HL-60/S4 treated with phorbol 12-myristate 13-acetate at 8.2 ng/mL for 4 days and 3 days (cell line): ENCODE measurements around the gene CD300E.
"Not testable (repeated sequence)": the region's sequence is repeated elsewhere in the genome, so short reads cannot be mapped to it uniquely, and the experiment has no call there.

Experiments used
- in situ Hi-C: fragments of 300-500 bp; cut with MboI; formaldehyde crosslinking; loops from 2 replicates; pipeline ENCODE4 v1.15.0; 2022; ENCODE audit warnings: low sequenced_read_pairs

The CD300E gene

DNA sequence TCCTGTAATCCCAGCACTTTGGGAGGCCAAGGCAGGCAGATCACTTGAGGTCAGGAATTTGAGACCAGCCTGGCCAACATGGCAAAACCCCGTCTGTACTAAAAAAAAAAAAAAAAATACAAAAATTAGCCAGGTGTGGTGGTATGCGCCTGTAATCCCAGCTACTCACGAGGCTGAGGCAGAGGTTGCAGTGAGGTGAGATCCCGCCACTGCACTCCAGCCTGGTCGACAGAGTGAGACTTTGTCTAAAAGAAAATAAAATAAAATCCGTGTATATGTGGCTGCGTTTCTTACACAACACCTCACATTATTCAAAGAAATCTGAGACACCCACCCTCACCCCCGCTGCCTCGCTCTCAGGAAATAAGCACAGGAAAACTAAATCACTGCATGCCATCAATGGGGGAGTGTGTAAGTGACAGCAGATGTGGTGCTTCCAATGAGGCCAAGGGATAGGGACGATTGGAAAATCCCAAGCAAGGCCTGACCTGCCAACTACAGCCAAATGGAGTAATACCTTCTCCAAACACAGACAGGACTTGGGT, 13.1 kb upstream of the CD300E start:
- in situ Hi-C loops, result not testable (repeated sequence)

DNA sequence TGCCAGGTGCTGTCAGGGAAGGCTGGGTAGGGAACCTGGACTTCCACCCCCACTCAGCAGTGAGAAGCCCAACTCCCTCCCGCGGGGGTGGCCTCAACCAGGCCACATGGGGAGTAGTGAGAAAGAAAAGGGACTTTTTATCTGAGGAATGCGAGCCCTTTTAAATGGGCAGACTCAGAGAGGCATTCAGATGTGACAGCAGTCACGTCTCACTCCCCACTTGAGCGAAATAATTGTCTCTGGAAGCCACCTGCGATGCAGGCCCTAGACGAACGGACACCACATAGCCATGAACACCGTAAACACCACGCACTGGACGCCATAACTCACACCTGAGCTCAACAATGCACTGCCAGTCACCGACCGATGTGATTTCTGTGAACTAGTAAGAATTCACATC, 11.9 kb upstream of the CD300E start:
- in situ Hi-C loops, result no loop called here

DNA sequence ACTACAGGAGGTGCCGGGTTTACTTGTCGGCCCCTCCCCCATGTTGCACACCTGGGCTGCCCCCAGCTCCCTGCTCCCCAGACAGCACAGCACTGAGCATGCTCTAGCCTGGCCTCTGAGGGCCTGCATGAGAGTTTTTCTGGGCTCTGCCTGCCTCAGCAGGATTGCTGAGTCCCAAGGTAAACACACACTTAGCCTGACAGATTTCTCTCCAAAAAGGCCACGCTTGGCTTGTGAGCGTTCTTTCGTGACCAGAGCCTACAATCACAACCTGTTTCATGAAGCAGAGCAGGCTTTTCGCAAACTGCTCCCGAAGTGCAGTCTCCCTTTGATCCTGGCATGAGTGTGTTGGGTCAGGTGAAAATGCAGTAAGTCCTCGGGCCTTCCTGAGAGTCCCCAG, 9.8 kb upstream of the CD300E start:
- in situ Hi-C loops, result no loop called here

DNA sequence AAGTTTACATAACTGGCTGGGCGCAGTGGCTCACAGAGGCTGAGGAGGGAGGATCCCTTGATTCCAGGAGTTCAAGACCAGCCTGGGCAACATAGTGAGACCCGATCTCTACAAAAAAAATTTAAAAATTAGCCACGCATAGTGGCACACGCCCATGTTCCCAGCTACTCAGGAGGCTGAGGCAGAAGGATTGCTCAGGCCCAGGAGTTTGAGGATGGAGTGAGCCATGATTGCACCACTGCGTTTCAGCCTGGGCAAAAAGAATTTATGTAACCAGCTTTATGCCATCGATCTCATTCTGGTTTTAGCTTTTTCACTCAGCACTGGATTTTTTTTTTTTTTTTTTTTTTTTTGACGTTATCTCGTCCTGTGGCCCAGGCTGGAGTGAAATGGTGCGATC, 9.1 kb upstream of the CD300E start:
- in situ Hi-C loops, result no loop called here

DNA sequence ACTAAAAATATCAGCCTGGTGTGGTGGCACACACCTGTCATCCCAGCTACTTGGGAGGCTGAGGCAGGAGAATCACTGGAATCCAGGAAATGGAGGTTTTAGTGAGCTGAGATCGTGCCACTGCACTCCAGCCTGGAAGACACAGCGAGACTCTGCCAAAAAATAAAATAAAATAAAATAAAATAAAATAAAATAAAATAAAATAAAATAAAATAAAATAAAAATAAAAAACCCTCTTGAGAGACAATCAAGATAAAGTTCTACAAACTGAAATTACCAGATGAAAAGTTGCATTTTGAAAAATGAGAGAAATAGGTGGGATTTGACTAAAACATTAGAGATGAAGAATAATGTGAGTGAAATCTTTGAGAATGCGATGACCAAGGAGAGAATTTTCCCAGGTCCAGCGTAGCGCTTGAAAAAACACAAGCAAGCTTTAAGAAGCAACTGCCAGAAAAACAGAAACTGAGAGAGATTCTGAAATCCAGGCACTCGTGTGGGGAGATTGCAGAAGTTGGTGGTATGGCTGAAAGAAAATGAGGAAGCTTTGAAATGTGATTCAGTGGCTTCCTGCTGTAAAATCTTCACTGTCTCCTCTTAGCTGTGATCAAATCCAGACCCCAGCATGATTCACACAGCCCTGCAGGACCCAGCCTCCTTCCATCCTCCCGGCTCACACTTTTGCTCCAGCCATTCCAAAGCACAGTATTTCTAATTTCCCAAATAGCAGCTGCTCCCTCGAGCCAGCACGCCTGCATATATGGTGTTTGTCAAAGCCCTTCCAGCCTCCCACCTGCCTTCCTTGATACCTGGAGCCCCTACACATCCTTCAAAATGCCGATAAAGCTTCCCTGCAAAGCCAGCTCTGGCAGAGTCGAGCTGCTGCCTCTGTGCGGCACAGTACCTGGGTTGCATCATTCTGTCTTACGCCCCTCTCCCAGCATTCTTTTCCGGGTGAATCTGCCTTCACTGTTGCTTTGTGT, 8.2 kb upstream of the CD300E start:
- in situ Hi-C loops, result no loop called here

DNA sequence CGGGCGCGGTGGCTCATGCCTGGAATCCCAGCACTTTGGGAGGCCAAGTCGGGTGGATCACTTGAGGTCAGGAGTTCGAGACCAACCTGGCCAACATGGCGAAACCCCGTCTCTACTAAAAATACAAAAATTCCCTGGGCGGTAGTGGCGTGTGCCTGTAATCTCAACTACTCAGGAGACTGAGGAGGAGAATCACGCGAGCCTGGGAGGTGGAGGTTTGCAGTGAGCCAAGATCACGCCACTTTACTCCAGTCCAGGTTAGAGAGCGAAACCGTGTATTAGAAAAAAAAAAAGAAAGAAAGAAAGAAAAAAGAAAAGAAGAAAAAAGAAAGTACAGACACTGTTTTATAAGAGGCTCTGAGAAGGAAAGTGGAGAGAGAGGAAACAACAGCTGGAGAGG, 6.7 kb upstream of the CD300E start:
- in situ Hi-C loops, result not testable (repeated sequence)

DNA sequence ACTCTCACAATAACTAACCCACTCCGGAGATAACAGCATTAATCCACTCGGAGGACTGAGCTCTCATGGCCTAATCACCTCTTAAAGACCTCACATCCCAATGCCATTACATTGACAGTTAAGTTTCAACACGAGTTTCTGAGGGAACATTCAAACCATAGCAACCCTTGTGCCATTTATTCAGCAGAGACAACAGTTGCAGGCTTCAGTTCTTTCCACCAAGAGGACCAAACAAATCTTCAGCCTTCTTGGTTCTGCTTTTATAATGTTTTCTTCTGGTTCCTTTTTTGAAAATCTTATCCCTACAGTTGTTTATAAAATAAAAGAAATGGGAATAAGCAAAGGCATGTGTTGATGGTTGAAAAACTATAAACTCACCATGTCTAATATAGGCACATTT, 2.1 kb upstream of the CD300E start:
- in situ Hi-C loops, result no loop called here

DNA sequence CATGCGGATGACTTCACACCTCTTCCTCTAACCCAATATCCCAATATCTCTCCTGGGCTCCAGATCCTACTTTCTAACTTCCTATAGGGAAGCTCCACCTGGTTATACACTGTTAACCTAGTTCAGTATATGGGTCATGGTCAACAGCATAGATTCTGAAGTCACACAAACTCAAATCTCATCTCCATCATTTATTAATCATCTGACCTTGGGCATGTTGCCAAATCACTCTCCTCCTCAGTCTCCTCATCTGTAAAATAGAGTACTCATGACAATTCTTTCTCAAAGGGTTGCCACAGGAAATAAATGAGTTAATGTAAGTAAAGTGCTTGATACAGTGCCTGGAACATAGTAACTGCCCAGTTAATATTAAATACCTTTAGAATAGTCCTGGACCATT, 593 bp upstream of the CD300E start:
- in situ Hi-C loops, result no loop called here

DNA sequence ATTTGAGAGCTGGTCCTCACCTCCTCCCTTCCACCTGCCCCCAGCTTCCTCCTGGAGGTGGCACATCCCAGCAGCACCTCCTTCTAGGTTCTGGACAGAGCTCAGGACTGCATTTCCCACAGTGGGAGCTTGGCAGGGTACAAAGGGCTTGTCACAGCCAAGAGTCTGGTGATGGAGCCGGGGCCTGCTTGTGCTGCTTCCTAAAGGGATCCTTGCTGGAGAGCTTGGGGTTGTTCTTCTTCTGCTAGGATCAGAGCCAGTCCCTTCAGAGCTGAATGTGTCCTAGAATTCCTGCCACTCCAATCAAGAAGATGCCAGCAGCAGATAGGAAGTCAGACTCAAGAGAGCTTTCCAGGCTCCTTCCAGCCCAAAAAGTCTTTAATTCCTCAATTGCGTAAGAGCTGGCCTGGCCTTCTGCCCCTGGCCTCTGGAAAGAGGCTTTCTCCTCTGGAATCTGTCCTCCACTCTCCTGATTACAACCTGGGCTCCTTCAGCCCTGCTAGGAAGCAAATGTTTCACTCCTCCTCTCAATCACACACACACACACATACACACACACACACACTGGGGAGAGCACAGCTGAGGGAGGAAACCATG, 4.4 kb downstream of the CD300E start:
- in situ Hi-C loops, result no loop called here

DNA sequence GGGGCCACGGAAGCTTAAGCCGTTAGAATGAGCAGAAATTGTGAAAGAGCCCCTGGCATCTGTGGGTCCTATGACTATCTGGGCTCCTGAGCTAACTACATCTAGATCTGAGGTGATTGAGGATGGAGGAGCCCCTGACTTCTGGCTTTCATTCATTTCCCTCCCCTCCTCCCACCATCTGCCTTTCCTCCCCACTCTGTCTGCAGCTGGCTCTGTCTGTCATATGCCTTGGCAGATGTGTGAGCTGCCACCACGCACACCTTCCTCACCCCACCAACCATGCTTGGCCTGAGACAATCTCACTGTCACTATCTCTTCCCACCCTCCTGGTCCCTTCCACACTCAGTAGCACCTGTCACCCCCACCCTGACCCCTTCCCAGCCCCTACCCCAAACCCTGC, 5.1 kb downstream of the CD300E start:
- in situ Hi-C loops, result no loop called here

DNA sequence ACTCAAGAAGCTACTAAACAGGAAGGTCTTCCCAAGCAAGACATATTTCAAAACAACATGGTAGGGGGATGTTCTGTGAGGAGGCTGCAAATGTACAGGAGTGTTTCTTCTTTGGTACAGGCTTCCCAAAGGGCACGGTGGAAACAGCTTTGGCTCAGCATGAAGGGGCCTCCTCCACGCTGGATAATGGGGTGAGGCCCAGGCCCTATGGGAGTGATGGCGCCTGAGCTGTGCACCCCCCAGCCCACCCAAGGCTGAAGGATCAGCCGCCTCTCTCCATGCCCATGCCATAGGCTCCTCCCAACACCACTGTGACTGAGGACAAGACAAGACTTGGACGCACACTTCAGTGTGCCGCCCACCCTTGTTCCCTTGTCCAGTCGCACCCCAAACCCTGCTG, 6.8 kb downstream of the CD300E start:
- in situ Hi-C loops, result no loop called here

DNA sequence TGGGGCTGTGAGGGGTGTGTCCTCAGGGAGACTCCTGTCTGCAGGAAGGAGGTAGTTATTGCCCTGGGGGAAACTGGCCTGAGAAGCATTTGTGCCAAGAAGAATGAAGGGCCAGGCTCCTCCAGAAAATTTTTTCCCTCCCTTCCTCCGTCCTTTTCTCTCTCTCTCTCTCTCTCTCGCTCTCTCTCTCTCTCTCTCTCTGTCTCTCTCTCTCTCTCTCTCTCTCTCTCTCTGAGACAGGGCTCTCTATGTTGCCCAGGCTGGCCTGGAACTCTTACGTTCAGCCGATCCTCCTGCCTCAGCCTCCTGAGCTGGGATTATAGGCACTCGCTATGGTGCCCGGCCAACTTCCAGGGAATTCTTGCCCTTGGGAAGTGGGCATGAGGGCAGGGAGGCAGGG, 11.5 kb downstream of the CD300E start:
- in situ Hi-C loops, result no loop called here

DNA sequence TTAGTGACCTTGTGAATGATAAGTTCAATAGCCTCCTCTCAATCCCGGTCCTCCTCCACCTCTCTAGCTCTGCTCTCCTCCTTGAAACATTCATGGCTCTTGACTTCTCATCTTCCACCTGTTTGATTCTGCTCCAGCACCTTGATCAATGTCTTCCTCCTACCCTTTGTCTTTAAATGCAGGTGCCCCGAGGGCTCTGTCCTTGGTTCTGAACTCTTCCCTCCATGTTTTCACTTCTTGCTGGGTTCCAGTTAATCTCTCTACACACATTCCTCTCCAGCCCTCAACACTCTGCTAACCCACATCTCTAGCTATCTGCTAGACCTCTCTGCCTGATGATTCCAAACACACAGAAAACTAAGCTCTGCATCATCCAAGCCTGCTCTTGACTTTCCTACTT, 13.4 kb downstream of the CD300E start:
- in situ Hi-C loops, result no loop called here

DNA sequence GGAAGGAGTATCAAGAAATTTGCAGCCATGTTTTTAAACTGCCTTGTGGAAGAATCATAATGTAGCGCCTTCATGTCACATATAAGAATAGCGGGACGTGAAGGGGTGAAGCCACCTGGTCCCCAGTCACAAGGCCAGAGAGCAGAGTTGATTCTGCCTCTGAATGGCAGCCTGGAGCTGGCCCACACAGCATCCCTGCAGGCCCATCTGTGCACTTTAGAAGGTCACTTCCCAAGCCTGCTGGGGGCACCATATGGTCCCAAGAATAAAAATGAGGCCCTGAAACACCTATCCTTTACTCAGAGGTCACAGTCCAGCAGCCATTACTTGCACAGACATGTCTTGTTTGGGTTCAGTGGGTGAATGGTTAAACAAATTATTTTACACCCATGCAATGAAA, 15.0 kb downstream of the CD300E start:
- in situ Hi-C loops, result no loop called here

DNA sequence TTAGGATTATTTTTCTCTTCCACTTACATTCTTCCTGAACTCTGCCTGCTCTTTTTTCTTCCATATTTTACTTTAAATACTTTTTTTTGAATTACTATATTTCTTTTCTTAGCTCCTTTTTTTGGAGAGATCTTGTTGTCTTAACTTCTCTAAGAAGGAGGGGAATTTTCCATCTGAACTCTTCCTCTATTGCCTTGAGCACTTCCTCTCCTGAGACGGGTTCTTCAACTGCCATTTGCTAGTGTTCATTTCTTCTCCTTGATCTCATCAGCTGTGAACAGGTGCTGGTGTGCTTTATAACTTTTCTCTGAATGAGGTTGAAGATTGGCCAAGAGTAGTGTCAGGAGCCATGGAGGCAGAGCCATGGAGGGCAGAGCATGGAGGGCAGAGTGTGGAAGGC, 16.3 kb downstream of the CD300E start:
- in situ Hi-C loops, result no loop called here

DNA sequence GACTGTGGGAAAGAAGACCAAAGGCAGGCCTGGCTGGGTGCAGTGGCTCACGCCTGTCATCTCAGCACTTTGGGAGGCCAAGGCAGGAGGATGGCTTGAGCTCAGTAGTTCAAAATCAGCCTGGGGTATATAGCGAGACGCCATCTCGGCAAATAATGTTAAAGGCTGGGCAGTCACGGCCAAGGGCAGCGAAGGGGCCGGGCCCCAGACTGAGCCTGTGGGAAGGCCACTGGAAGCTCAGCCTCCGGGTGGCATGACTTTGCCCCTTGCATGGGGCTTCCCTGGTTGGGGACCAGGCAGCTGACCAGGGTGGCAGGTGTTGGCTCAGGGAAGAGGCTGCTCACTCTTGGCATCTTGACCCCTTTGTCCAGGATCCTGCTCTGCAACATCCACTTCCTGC, 17.5 kb downstream of the CD300E start:
- in situ Hi-C loops, result no loop called here

DNA sequence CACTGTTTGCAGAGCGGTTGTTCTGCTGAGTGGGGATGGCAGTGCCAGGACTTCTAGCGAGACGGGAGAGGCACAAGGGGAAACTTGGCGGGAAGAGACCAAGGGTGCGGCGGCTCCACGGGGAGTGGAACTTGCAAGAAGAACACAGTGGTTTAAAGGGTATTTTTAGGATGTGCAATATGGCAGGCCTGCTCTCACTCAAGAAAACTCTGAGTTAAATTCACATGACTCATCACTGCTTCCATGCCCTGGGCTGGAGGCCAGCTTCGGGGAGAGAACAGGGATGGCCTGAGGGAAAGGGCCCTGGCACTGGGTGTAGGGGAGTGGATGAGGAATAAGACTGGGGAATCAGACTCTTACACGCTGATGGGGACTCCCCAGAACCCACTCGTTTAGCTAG, 18.2 kb downstream of the CD300E start:
- in situ Hi-C loops, result no loop called here

DNA sequence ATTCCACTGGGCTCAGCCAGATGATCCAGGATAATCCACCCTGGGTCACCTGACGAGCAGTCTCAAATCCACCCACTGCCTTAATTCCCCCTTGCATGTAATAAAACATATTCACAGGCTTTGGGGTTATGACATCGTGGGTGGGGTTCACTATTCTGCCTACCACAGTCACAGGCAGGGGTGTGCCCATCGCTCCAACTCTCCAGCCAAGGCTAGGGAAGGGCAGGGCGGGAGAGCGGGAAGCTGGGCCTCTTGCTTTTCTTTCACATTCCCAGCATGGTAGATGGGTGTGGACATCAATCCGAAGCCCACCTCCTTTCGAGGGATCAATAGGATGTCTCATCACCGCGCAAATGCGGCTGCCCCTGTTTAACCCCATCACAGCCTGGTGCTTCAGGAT, 18.8 kb downstream of the CD300E start:
- in situ Hi-C loops, result no loop called here

DNA sequence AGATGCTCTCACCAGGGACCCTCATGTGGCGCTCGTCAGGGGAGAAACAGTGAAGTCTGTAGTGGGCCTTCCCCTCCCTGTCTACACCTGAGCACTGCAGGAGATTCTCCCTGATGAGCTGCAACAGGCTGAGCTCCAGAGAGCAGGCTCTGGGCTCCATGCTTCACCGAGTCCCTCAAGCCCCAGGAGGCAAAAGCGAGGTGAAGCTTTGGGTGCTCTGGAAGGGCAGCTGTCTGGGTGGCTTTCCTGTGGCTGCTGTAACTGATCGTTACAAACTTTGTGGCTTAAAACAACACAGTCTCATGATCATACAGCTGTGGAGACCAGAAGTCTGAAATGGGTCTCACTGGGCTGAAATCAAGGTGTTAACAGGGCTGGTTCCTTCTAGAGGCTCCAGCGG, 19.3 kb downstream of the CD300E start:
- in situ Hi-C loops, result no loop called here

DNA sequence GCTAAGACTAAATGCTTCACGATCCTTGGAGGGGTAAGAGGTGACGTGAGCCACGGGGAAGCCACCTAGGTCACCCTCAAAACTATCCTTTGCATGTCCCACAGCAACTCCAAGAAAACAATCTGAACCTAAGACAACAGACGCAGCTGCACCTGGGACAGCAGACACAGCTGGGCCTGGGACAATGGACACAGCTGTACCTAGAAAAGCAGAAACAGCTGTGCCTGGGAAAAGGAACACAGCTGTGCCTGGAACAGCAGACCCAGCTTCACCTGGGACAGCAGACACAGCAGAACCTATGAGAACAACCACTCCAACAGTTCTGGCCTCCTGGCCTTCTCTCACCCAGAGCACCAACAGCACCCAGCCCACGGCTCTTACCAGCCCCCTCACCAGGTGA, 19.8 kb downstream of the CD300E start:
- in situ Hi-C loops, result no loop called here

DNA sequence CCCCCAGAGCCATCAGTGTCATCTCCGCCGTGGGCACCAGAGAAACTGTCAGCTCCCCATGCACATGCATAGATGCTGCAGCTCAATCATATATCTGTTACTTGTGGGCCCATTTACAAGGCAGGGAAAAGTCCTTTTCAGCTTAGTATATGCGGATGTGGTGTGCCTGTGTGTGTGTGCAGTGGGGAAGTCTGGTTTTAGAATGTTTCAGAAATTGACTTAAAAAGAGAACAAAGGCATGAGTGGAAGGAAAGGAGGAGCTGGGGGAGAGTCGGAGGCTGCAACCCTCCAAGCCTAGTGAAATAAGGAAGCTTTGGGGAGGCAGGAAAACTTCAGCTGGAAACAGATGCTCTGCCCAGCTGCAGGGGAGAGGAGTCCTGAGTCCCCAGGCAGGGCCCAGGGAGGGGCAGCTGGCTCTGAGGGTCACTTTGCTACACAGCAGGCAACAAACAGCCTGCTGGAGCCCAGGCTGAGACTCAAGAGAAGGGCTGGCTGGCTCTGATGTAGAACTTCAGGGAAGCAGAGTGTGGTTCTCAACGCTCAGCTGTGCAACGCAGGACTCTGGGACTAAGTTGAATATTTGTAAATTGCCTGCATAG, 20.4 kb downstream of the CD300E start:
- in situ Hi-C loops, result no loop called here
